GM12878 (cell line): ENCODE results near the gene ZNF423. TPM values are rescaled to one million over a fixed set of nuclear protein-coding genes. Genes with fewer than 3 reads are reported as not detected.

Experiments used
- ATAC-seq: fragments of 200-7000 bp; cut with Tn5 transposase; 3 replicates; pipeline ENCODE4 v1.9.1; 2020; ENCODE audit warnings: mild to moderate bottlenecking, moderate library complexity
- BruUV-seq: library from RNA; stranded (reverse); fragments of 400-500 nt; replicated peaks from 2 replicates; lab custom pipeline; 2021; lab: Mats Ljungman, UMichigan
- CTCF ChIA-PET: fragments of 300-600 bp; sonication (Branson Sonifier 250); formaldehyde crosslinking; extraction: SDS; loops from one replicate; lab custom pipeline; 2021; ENCODE audit warnings: inconsistent platforms; lab: Yijun Ruan, JAX
- POLR2A ChIA-PET: fragments of 350-600 bp; formaldehyde crosslinking; extraction: SDS; loops from one replicate; lab custom pipeline; 2021; ENCODE audit warnings: inconsistent platforms; lab: Charles Lee
- RAD21 ChIA-PET: fragments of 300-600 bp; sonication (Branson Sonifier 250); formaldehyde crosslinking; loops from one replicate; lab custom pipeline; 2023; ENCODE audit warnings: antibody characterized with exemption; ENCODE audit not compliant: unreplicated experiment; lab: Charles Lee
- SMC1A ChIA-PET: fragments of 300-600 bp; sonication (Branson Sonifier 250); formaldehyde crosslinking; loops from one replicate; lab custom pipeline; 2023; ENCODE audit not compliant: unreplicated experiment, uncharacterized antibody; lab: Charles Lee
- DNase-seq: peaks from one replicate; pipeline ENCODE4 v3.0.0-alpha.2; 2011; ENCODE audit warnings: low read depth, low spot score
- FAIRE-seq: peaks from 3 replicates; lab custom pipeline; 2011; peaks lifted over from hg19 to GRCh38; lab: Jason Lieb, UNC
- H2AFZ ChIP-seq: 2 replicates; pipeline ENCODE4 v1.6.0; 2011; ENCODE audit warnings: low read depth, low read length, control low read depth; ENCODE audit not compliant: control insufficient read depth
- H3K27ac ChIP-seq: 2 replicates; pipeline ENCODE4 v1.5.1; 2011; ENCODE audit warnings: control low read depth; ENCODE audit not compliant: control insufficient read depth, insufficient read depth
- H3K27me3 ChIP-seq, 2 experiments: replicated peaks in 1 of 2; 2 replicates each; pipeline versions ENCODE4 v1.6.0 to v1.6.1; 2011; ENCODE audit warnings: low read length in 1 of 2; ENCODE audit not compliant: control insufficient read depth in 2 of 2, insufficient read depth in 2 of 2
- H3K36me3 ChIP-seq, 2 experiments: 2 replicates each; pipeline ENCODE4 v1.5.1; 2011; ENCODE audit warnings: low read length in 1 of 2; ENCODE audit not compliant: control insufficient read depth in 2 of 2, insufficient read depth in 2 of 2
- H3K4me1 ChIP-seq: 2 replicates; pipeline ENCODE4 v1.6.1; 2011; ENCODE audit warnings: mild to moderate bottlenecking, low read length, moderate library complexity, mixed read lengths; ENCODE audit not compliant: control insufficient read depth, insufficient read depth
- H3K4me2 ChIP-seq: 2 replicates; pipeline ENCODE4 v1.6.0; 2011; ENCODE audit warnings: control low read depth; ENCODE audit not compliant: control insufficient read depth, insufficient read depth
- H3K4me3 ChIP-seq: fragments of 200-600 bp; sonication (generic); 2 replicates; pipeline ENCODE4 v1.5.1; 2016
- H3K79me2 ChIP-seq: 2 replicates; pipeline ENCODE4 v1.6.0; 2011; ENCODE audit warnings: low read length; ENCODE audit not compliant: control insufficient read depth, insufficient read depth
- H3K9ac ChIP-seq: 2 replicates; pipeline ENCODE4 v1.8.0; 2011; ENCODE audit warnings: low read length, control low read depth, mixed read lengths; ENCODE audit not compliant: control insufficient read depth, insufficient read depth
- H3K9me3 ChIP-seq: replicated peaks from 3 replicates; pipeline ENCODE4 v1.5.1; 2011; ENCODE audit warnings: mild to moderate bottlenecking, low read length; ENCODE audit not compliant: control insufficient read depth, insufficient read depth
- H4K20me1 ChIP-seq: 2 replicates; pipeline ENCODE4 v1.6.0; 2011; ENCODE audit not compliant: control insufficient read depth, insufficient read depth
- ATF7 ChIP-seq: fragments of 450-650 bp; IDR thresholded peaks from 2 replicates; pipeline ENCODE4 v1.6.1; 2016; ENCODE audit warnings: low read depth, mild to moderate bottlenecking
- FOXM1 ChIP-seq: IDR thresholded peaks from 2 replicates; pipeline ENCODE4 v1.6.1; 2012; ENCODE audit warnings: low read depth, mild to moderate bottlenecking, inconsistent platforms, low read length, moderate library complexity
- IKZF2 ChIP-seq, 2 experiments: fragments of 450-650 bp; IDR thresholded peaks; 2 replicates each; pipeline ENCODE4 v1.6.1; 2017; ENCODE audit warnings: mild to moderate bottlenecking in 2 of 2, moderate library complexity in 2 of 2
- WGBS: methylation state at CpG from one replicate; pipeline ENCODE4 v1.1.6; 2016; ENCODE audit warnings: low lambda C conversion rate; ENCODE audit not compliant: insufficient replicate concordance, insufficient coverage; ENCODE audit errors: missing lambda C conversion rate; 5-methylcytosine and 5-hydroxymethylcytosine counted together
- in situ Hi-C: fragments of 300-500 bp; cut with MboI; formaldehyde crosslinking; loops from 9 replicates; pipeline ENCODE4 v1.14.3; 2018; ENCODE audit warnings: mixed read lengths
- intact Hi-C: fragments of 100-400 bp; cut with micrococcal nuclease; formaldehyde crosslinking; loops from one replicate; pipeline ENCODE4 v1.14.2; 2022; ENCODE audit not compliant: unreplicated experiment
- polyA plus RNA-seq, 11 experiments: library from polyadenylated mRNA; depleted of rRNA in 4 of 11; unstranded in 6 of 11; stranded (reverse) in 5 of 11; fragments of >200 nt; fragmentation: Nextera tagmentation in 4 of 11; fragmentation: Illumina TruSeq in 1 of 11; extraction: Ambion mirVana in 4 of 11; extraction: Trizol in 1 of 11; gene quantifications; 1 replicate in 1 of 11; 2 replicates in 10 of 11; pipeline versions ENCODE4 v1.2.1 to v1.2.3, GENCODE V29; 2011 to 2016; ENCODE audit warnings: inconsistent platforms in 2 of 11, missing spikeins in 2 of 11, low read depth in 1 of 11
- total RNA-seq, 4 experiments: library from RNA; depleted of rRNA in 3 of 4; stranded (reverse); fragments of >200 nt in 3 of 4; fragmentation: Illumina TruSeq in 1 of 4; extraction: Trizol in 1 of 4; gene quantifications; 2 replicates each; pipeline versions ENCODE4 v1.2.1 to v1.2.3, GENCODE V29; 2013 to 2021
- TF ChIP-seq, protein P1 (sequence below): IDR thresholded peaks from 2 replicates; pipeline ENCODE4 v1.6.1; 2012; ENCODE audit warnings: low read depth, low read length, improper control_type of control experiment

The ZNF423 gene
- total and polyA plus RNA-seq, 10 of the 15 experiments (the other 5 are each of a cell fraction or from before 2014, with no cell fraction given): 0.03 to 0.64 (median 0.10) TPM

- FAIRE-seq: no peak
- in situ Hi-C loops: no loop called here
- H3K27ac ChIP-seq: no peak overlapping the region
- H3K4me3 ChIP-seq: no peak overlapping the region
- no peaks in the 10 kb centered on the region; a peak in 1 of 4 replicates for H3K27me3 ChIP-seq
- no peak overlapping the region for H2AFZ ChIP-seq
- CTCF ChIA-PET: no interaction called here
- no peaks in the 10 kb centered on the region for H3K4me1 ChIP-seq
- no peak for ATAC-seq
- no peaks in the 10 kb centered on the region for H3K79me2 ChIP-seq
- no peak overlapping the region for H3K9ac ChIP-seq
- TF ChIP-seq ATF7 (no peak), IKZF2 (IDR thresholded peaks at IDR 0.05) (no peak)
- TF ChIP-seq, all 136 proteins: peak for 0
- no peaks in the 10 kb centered on the region for H4K20me1 ChIP-seq
- intact Hi-C loops: no loop called here
- no peak overlapping the region for H3K4me2 ChIP-seq
- ChIA-PET RAD21 (no interaction called here), SMC1A (no interaction called here), POLR2A (no interaction called here)
- no peak for DNase-seq
- no peaks in the 10 kb centered on the region for H3K36me3 ChIP-seq
- 26% methylated on average over 13 of the region's 13 CpGs for WGBS
- no TSS peak for BruUV-seq
- H3K9me3 ChIP-seq: peaks cover 7% of the 10 kb centered on the region; the same call in 2 of the 3 replicates
Measured at GRCh38 chr16:49621241-49622083, 234.4 kb downstream of the ZNF423 start.

GRCh38 chr16:49620869-49621240 lies 235.1 kb downstream of the ZNF423 start:
- BruUV-seq: no TSS peak
- Histone ChIP-seq H3K4me2 (no peak overlapping the region), H3K79me2 (no peaks in the 10 kb centered on the region), H3K27me3 (no peaks in the 10 kb centered on the region; a peak in 1 of 4 replicates), H3K4me1 (no peaks in the 10 kb centered on the region), H3K4me3 (no peak overlapping the region), H4K20me1 (no peaks in the 10 kb centered on the region)
- ATAC-seq: no peak
- intact Hi-C loops: no loop called here
- POLR2A ChIA-PET: no interaction called here
- CTCF ChIA-PET: no interaction called here
- no peak for TF ChIP-seq FOXM1
- TF ChIP-seq, protein P1, sequence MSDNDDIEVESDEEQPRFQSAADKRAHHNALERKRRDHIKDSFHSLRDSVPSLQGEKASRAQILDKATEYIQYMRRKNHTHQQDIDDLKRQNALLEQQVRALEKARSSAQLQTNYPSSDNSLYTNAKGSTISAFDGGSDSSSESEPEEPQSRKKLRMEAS: no peak
- TF ChIP-seq, all 136 proteins: peak for 0
- peaks cover 7% of the 10 kb centered on the region; the same call in 2 of the 3 replicates for H3K9me3 ChIP-seq
- FAIRE-seq (no peak), DNase-seq (no peak)
- H3K9ac ChIP-seq: no peak overlapping the region
- no peaks in the 10 kb centered on the region for H3K36me3 ChIP-seq
- WGBS: 0% methylated on average over 6 of the region's 6 CpGs
- no peak overlapping the region for H3K27ac ChIP-seq
- H2AFZ ChIP-seq: no peak overlapping the region
- SMC1A ChIA-PET: no interaction called here
- RAD21 ChIA-PET: no interaction called here
- in situ Hi-C loops: no loop called here
